Lung microvascular endothelial cell (primary cell): ENCODE results near the gene SFT2D2. TPM values are rescaled to one million over a fixed set of nuclear protein-coding genes. Genes with fewer than 3 reads are reported as not detected.

Experiments used
- DNase-seq, 2 donors: peaks; one replicate each; pipeline versions ENCODE4 v3.0.0 to v3.0.0-alpha.2; 2010; ENCODE audit warnings: low read depth in 2 of 2
- total RNA-seq: library from RNA; depleted of rRNA; stranded (reverse); fragments of >200 nt; gene quantifications from 2 replicates; pipeline ENCODE4 v1.2.1, GENCODE V29; 2014

Gene SFT2D2
- total RNA-seq, 1 donor from 2014 or later, result 46.2 TPM

DNA sequence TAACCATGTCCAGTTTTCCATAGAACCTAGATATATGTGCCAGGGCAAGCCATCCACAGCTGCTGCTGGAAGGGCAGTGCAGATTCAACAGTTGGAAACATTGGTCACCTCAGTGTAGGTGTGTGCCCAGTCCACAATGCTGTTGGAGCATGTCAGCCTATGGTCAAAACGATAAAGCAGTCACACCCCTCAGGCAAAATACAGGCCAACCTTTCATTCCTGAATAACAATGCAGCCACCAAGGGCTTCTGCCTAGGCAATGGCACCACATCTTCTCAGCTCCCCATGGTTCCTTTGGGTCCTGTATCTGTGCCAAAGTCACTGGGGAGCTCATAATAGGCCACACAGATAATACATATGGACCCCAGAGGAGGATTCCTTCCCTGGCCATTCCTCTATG, 39.8 kb downstream of the SFT2D2 start:
- DNase-seq, result no peak

GRCh38 chr1:168266644-168267186, 40.9 kb downstream of the SFT2D2 start:
- DNase-seq, result peak; percentile 29 to 50

DNA sequence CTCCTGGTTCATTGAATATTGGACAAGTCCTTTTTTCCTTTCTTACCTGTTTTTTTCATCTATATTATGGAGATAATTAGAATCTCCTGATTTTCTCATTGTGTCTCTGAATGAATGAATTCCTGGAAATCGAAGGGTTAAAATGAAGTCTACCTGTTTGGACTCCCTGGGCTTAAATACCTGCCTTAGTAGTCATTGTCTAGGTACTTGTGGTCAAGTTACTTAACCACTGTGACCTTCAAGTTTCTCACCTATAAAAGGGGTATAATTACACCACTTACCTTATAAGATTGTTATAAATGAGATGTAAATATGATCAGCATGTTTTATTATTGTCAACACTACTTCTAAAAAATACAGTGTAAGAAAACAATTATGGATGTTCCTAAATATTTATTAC, 45.8 kb downstream of the SFT2D2 start:
- DNase-seq, result no peak

DNA sequence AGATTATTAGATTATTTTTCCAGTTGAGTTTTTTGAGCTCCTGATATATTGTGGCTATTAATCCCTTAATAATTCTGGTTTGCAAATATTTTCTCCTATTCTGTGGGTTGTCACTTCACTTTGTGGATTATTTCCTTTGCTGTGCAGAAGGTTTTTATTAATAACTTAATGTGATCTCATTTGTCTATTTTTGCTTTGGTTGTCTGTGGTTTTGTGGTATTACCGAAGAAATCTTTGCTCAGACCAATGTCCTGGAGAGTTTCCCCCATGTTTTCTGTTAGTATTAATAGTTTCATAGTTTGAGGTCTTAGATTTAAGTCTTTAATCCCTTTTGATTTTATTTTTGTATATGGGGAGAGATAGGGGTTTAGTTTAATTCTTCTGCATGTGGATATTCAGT, 47.8 kb downstream of the SFT2D2 start:
- DNase-seq, result no peak

DNA sequence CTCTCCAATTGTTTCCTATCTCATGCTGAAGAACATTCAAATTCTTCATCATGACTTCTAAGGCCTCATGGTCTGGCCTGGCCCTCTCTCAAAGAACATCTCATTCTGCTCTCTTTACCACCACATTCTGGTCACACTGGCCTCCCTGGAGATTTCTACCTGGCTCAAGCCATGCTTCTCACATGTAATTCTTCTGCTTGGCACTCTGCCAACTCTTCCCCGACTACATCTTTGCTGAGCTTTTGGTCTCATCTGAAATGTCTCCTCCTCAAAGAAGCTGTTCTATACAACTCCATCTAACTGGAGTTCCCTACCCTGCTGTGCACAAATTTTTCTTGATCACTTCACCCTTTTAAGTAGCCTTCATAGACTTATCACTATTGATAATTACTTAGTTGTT, 53.4 kb downstream of the SFT2D2 start:
- no peak for DNase-seq

GRCh38 chr1:168280296-168280927, 54.6 kb downstream of the SFT2D2 start, which contains the start of gene TBX19:
TBX19 (plus strand) TSS chr1:168280877; CDS start chr1:168281091, 214 bp downstream.
- DNase-seq, result peak in 1 of 2 donors; percentile 11

- no peak for DNase-seq
Measured at GRCh38 chr1:168281603-168282325, 56.0 kb downstream of the SFT2D2 start.

DNA sequence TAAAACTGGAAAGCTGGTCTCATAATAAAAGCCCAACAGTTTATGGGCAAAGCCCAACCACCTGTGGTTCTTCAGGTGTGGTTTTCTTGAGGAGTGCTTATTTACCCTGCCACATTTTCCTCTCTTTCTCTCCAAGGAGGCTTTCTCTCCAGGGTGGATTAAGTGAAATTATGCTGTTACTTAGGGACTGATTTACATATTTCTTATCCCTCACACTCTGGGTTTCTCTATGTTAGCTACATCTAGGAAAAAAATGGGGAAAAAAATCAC, 59.7 kb downstream of the SFT2D2 start:
- DNase-seq, result no peak

DNA sequence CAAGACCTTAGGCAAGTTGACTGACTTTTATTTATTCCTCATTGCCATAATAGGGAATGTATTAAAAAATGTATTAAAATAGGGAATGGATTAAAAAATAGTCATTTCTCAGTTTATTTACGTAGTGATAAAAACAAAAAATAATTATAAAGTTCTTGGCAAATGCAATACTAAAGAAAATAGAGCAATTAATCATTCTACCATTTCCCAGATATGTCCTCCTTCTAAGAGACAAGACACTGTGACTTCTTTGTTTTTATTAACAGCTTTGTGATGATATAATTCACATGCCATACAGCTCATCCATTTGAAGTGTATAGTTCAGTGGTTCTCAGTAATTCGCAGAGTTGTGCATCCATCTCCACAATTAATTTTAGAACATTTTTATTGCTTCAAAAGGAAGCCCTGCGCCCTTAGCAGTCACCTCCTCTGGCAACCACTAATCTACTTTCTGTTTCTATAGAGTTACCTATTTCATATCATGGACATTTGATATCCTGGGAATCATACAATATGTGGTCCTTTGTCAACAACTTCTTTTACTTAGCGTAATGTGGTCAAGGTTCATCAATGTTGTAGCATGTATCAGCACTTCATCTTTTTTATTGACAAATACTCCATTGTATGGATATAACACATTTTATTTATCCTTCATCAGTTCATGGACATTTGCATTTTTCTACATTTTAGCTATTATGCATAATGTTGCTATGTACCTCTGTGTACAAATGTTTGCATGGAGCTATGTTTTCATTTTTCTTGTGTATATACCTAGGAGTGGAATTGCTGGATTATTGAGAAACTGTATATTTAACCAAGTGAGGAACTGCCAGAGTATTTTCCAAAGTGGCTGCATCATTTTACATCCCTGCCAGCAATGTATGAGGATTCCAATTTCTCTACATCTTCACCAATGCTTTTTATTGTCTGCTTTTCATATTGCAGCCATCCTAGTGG, 60.4 kb downstream of the SFT2D2 start:
- no peak for DNase-seq

- DNase-seq, result peak in 1 of 2 donors; percentile 86
Measured at GRCh38 chr1:168287237-168287664, 61.4 kb downstream of the SFT2D2 start.

DNA sequence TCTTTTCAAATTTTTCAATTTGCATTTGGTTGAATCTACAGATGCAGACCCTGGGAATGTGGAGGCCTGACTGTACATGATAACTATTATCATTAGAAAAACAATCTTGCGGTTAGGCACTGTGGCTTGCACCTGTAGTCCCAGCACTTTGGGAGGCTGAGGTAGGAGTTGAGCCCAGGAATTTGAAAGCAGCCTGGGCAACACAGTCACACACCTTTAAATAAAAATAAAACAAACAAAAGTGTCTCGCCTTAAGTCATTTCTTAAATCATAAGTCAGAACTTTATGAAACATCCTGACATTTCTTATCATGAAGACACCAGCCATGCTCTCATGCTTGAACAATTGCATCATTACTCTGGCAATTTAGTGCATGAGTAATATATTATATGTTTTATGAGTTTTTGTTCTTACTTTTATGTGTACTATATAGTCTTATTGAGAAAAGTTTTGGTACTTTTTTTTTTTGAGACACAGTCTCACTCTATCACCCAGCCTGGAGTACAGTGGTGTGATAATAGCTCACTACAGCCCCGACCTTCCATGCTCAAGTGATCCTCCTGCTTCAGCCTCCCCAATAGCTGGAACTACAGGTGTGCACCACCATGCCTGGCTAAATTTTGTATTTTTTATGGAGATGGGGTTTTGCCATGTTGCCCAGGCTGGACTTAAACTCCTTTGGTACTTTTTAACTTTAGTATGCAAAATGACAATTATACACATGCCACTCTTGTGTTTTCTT, 62.7 kb downstream of the SFT2D2 start:
- DNase-seq, result no peak

DNA sequence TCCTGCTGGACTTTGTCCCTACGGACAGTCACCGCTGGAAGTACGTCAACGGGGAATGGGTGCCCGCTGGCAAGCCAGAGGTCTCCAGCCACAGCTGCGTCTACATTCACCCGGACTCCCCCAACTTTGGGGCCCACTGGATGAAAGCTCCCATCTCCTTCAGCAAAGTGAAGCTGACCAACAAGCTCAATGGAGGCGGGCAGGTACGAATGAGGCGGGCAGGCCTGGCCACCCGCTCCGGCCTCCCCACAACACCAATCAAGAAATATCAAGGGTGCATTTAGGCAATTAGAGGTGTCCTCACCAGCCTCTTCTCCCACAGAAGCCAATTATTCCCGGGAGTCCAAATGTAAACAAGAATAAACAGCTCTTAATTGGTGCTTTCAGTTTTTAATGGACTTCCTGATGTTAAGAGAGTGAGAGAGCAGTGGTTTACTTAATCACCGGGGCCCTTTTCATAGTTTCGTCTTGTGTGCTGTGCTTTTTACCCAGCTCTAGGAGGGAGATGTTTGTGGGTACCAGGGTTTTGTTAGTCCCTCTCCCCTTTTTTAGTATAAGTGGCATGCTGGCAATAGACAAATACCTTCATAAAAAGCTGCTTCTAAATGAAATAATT, 65.5 kb downstream of the SFT2D2 start:
- DNase-seq, result no peak

GRCh38 chr1:168293356-168293755, 67.6 kb downstream of the SFT2D2 start:
- no peak for DNase-seq

DNA sequence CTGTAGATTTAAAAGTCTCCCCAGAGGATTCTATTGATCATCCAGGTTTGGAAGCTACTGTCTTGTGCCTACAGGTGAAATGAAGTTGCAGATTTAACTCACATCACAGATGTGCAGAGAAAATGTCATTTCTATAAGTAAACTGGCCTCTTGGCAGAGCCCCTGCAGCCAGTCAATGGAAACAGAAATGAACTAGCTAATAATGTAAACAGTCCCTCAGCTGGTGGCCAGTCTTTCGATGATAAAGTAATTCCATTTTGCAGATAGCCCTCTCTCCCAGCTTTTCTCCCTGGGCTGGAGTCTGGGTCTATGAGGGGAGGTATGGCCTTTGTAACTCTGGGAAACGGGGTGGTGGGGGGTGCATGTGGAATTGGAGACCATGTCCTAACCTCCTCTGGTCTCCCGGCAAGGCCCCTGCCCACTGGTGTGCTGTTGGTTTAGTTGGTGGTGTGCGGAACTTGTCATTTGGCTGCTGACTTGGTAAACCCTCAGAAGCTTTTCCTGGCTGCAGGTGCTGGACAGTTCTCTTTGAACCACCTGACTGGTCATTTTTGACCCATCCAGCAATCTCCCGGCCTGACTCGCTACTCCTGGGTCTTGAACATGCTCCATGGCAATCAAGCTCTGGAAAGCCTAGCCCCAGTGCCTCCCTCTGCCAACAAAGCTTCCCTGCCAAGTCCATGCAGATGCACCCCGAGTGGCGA, 69.8 kb downstream of the SFT2D2 start:
- no peak for DNase-seq

GRCh38 chr1:168297019-168297730, 71.4 kb downstream of the SFT2D2 start:
- no peak for DNase-seq

- no peak for DNase-seq
Measured at GRCh38 chr1:168298446-168298845, 72.6 kb downstream of the SFT2D2 start.

DNA sequence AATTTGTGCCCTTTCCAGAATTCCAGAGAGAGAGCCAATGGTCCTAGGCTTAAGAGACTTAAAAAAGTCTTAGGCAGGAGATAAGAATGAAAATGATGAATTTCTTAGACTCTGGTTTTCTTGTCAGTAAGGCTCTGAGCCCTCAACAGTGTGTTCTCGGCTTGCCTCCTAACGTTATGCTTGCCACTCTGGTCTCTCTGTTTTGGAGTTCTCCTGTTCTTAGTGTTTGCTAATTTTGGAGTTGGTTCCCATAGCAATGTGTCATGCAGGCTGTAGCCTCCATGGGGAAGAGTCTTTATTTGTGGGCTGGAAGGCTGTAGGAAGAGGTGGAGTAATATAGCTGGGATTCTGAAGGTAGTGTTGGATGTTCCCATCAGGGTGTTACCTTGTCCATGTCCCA, 74.8 kb downstream of the SFT2D2 start:
- no peak for DNase-seq

DNA sequence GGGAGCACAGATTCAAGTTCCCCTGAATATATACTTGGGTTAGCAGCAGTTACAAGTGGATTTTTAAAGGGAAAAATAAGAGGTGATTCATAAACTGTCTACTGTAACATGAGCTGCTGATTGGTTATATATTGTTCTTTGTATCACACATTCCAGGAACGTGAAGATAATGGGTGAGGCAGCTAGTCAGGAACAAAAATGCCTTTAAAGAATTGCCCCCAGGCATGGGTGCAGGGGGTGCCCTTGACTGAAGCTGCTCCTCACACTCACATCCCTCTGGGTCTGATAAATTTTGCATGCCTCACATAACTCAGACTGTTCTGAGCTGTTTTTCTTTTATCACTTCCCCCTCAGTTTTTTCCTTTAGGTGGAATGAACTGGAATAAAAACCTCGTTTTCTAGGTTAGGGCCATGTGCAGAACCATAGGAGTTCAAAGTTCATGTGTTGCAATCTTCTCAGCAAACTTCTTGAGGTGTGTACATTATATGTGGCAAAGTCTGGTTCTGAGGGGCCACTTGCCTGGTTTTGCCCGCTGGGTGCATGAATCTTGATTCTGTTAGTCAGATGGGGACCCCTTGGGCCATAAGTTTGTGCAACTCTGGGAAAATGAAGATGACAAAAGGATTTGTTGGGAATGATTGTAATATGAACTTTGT, 76.0 kb downstream of the SFT2D2 start:
- peak in 1 of 2 donors; percentile 8 for DNase-seq
